ENCODE data around the gene VPS45. TPM values are rescaled to one million over a fixed set of nuclear protein-coding genes. Genes with fewer than 3 reads are reported as not detected.
A peak's percentile ranks its signal among the peaks of the same experiment; 100 is the strongest.
"Not testable (repeated sequence)": the region's sequence is repeated elsewhere in the genome, so short reads cannot be mapped to it uniquely, and the experiment has no call there.

Gene VPS45
- total RNA-seq, 2 experiments from 2014 or later = 34.1 to 38.1 TPM

GRCh38 chr1:150171801-150172200 is 104.2 kb downstream of the VPS45 start:
- Mint-ChIP-seq H3K4me3 (no peak overlapping the region), H3K4me1 (no peaks in the 10 kb centered on the region), H3K36me3 (ENCODE audit: low read depth) (no peaks in the 10 kb centered on the region), H3K9me3 (no peaks in the 10 kb centered on the region), H3K27me3 (peaks cover 8% of the 10 kb centered on the region), H3K27ac (no peak overlapping the region)
- ChIA-PET CTCF (interaction anchor here (0.6 to 2.2 kb wide), 6 partner anchors 8 to 941 kb away, joined by 3 to 9 read pairs (median 3); partner anchors contain the start of gene VPS45), POLR2A (interaction anchor here (0.6 kb wide), 1 partner anchor 286 kb away, joined by 3 read pairs; a partner anchor contains a TSS)
- no peak for DNase-seq

GRCh38 chr1:150173141-150173585 is 105.6 kb downstream of the VPS45 start:
- POLR2A ChIA-PET = no interaction called here
- Mint-ChIP-seq H3K9me3 (no peaks in the 10 kb centered on the region), H3K27ac (no peak overlapping the region), H3K4me3 (no peak overlapping the region), H3K27me3 (peaks cover 5% of the 10 kb centered on the region), H3K4me1 (no peaks in the 10 kb centered on the region), H3K36me3 (ENCODE audit: low read depth) (no peaks in the 10 kb centered on the region)
- CTCF ChIA-PET = no interaction called here
- no peak for DNase-seq

- H3K27ac Mint-ChIP-seq = no peak overlapping the region
- DNase-seq = no peak
- ChIA-PET CTCF (interaction anchor here (0.6 to 1.2 kb wide), 3 partner anchors 11 to 272 kb away, joined by 3 to 6 read pairs (median 5); no protein-coding TSS in a partner anchor), POLR2A (no interaction called here)
- H3K9me3 Mint-ChIP-seq = no peaks in the 10 kb centered on the region
- peaks cover under 1% of the 10 kb centered on the region for H3K4me1 Mint-ChIP-seq
- no peaks in the 10 kb centered on the region for H3K36me3 Mint-ChIP-seq (ENCODE audit: low read depth)
- H3K4me3 Mint-ChIP-seq = no peak overlapping the region
- no peaks in the 10 kb centered on the region for H3K27me3 Mint-ChIP-seq
Observed at GRCh38 chr1:150176593-150176992, 109.0 kb downstream of the VPS45 start.

- Mint-ChIP-seq H3K4me1 (peaks cover 3% of the 10 kb centered on the region), H3K27me3 (no peaks in the 10 kb centered on the region), H3K27ac (no peak overlapping the region), H3K9me3 (no peaks in the 10 kb centered on the region), H3K36me3 (ENCODE audit: low read depth) (no peaks in the 10 kb centered on the region), H3K4me3 (no peak overlapping the region)
- ChIA-PET CTCF (interaction anchor here (0.6 to 1.3 kb wide), 4 partner anchors 11 to 238 kb away, joined by 3 to 5 read pairs (median 4); no protein-coding TSS in a partner anchor), POLR2A (no interaction called here)
- DNase-seq = no peak
Observed at GRCh38 chr1:150178548-150178947, 111.0 kb downstream of the VPS45 start.

- Mint-ChIP-seq H3K27ac (no peak overlapping the region), H3K4me1 (peaks cover 3% of the 10 kb centered on the region), H3K4me3 (no peak overlapping the region), H3K27me3 (no peaks in the 10 kb centered on the region), H3K36me3 (ENCODE audit: low read depth) (no peaks in the 10 kb centered on the region), H3K9me3 (no peaks in the 10 kb centered on the region)
- no peak for DNase-seq
- CTCF ChIA-PET = no interaction called here
- POLR2A ChIA-PET = interaction anchor here (0.6 kb wide), 1 partner anchor 72 kb away, joined by 3 read pairs; no protein-coding TSS in a partner anchor
Observed at GRCh38 chr1:150179867-150180266, 112.3 kb downstream of the VPS45 start.

GRCh38 chr1:150180474-150180873 is 112.9 kb downstream of the VPS45 start:
- H3K36me3 Mint-ChIP-seq (ENCODE audit: low read depth) = no peaks in the 10 kb centered on the region
- DNase-seq = no peak
- H3K27me3 Mint-ChIP-seq = no peaks in the 10 kb centered on the region
- no peak overlapping the region for H3K27ac Mint-ChIP-seq
- H3K9me3 Mint-ChIP-seq = no peaks in the 10 kb centered on the region
- POLR2A ChIA-PET = interaction anchor here (0.6 kb wide), 1 partner anchor 73 kb away, joined by 3 read pairs; no protein-coding TSS in a partner anchor
- H3K4me1 Mint-ChIP-seq = peaks cover 3% of the 10 kb centered on the region
- H3K4me3 Mint-ChIP-seq = no peak overlapping the region
- CTCF ChIA-PET = no interaction called here

- Mint-ChIP-seq H3K4me3 (no peak overlapping the region), H3K4me1 (peaks cover 9% of the 10 kb centered on the region)
Observed at GRCh38 chr1:150182247-150182646, 114.7 kb downstream of the VPS45 start.

GRCh38 chr1:150183061-150183460 is 115.5 kb downstream of the VPS45 start:
- Mint-ChIP-seq H3K27ac (no peak overlapping the region), H3K9me3 (no peaks in the 10 kb centered on the region), H3K4me3 (no peak overlapping the region), H3K36me3 (ENCODE audit: low read depth) (no peaks in the 10 kb centered on the region), H3K4me1 (peaks cover 16% of the 10 kb centered on the region), H3K27me3 (no peaks in the 10 kb centered on the region)
- no peak for DNase-seq
- ChIA-PET POLR2A (no interaction called here), CTCF (no interaction called here)

More at GRCh38 chr1:150182247-150182646, 114.7 kb downstream of the VPS45 start:
- ChIA-PET CTCF (interaction anchor here (0.5 to 0.7 kb wide), 3 partner anchors 20 to 1273 kb away, joined by 3 to 4 read pairs (median 3); no protein-coding TSS in a partner anchor), POLR2A (no interaction called here)
- Mint-ChIP-seq H3K9me3 (no peaks in the 10 kb centered on the region), H3K36me3 (ENCODE audit: low read depth) (no peaks in the 10 kb centered on the region), H3K27me3 (no peaks in the 10 kb centered on the region), H3K27ac (no peak overlapping the region)
- no peak for DNase-seq

GRCh38 chr1:150185481-150185880 is 117.9 kb downstream of the VPS45 start:
- H3K4me3 Mint-ChIP-seq = no peak overlapping the region
- no peak overlapping the region for H3K27ac Mint-ChIP-seq
- no peaks in the 10 kb centered on the region for H3K36me3 Mint-ChIP-seq (ENCODE audit: low read depth)
- no peak for DNase-seq
- no peaks in the 10 kb centered on the region for H3K9me3 Mint-ChIP-seq
- H3K4me1 Mint-ChIP-seq = peaks cover 16% of the 10 kb centered on the region
- no peaks in the 10 kb centered on the region for H3K27me3 Mint-ChIP-seq
- POLR2A ChIA-PET = no interaction called here
- CTCF ChIA-PET = interaction anchor here (2.1 to 2.7 kb wide), 2 partner anchors 17 to 112 kb away, joined by 11 to 23 read pairs; no protein-coding TSS in a partner anchor

GRCh38 chr1:150186438-150186788 is 118.8 kb downstream of the VPS45 start:
- not testable (repeated sequence) for H3K4me3 Mint-ChIP-seq; H3K27ac Mint-ChIP-seq; H3K27me3 Mint-ChIP-seq; H3K36me3 Mint-ChIP-seq (ENCODE audit: low read depth); DNase-seq; H3K9me3 Mint-ChIP-seq
- H3K4me1 Mint-ChIP-seq = peaks cover 16% of the 10 kb centered on the region
- ChIA-PET POLR2A (interaction anchor here (0.6 to 1.9 kb wide), 2 partner anchors 24 to 299 kb away, joined by 5 to 14 read pairs; a partner anchor contains a TSS), CTCF (interaction anchor here (0.7 to 2.7 kb wide), 12 partner anchors 9 to 298 kb away, joined by 3 to 23 read pairs (median 6); partner anchors contain the start of gene OTUD7B)

GRCh38 chr1:150186789-150187559 is 119.4 kb downstream of the VPS45 start:
- POLR2A ChIA-PET = interaction anchor here (0.6 to 1.9 kb wide), 2 partner anchors 25 to 299 kb away, joined by 5 to 14 read pairs; a partner anchor contains a TSS
- Mint-ChIP-seq H3K9me3 (no peaks in the 10 kb centered on the region), H3K4me1 (peaks cover 13% of the 10 kb centered on the region), H3K36me3 (ENCODE audit: low read depth) (no peaks in the 10 kb centered on the region), H3K27ac (peak overlapping the region; percentile 37), H3K27me3 (no peaks in the 10 kb centered on the region), H3K4me3 (no peak overlapping the region)
- DNase-seq = peak; percentile 23
- CTCF ChIA-PET = interaction anchor here (0.6 to 2.7 kb wide), 27 partner anchors 9 to 1347 kb away, joined by 3 to 23 read pairs (median 4); partner anchors contain the start of genes OTUD7B and VPS45

GRCh38 chr1:150187560-150187931 is 120.0 kb downstream of the VPS45 start:
- no peaks in the 10 kb centered on the region for H3K9me3 Mint-ChIP-seq
- no peaks in the 10 kb centered on the region for H3K27me3 Mint-ChIP-seq
- DNase-seq = no peak
- H3K4me3 Mint-ChIP-seq = no peak overlapping the region
- no peaks in the 10 kb centered on the region for H3K36me3 Mint-ChIP-seq (ENCODE audit: low read depth)
- H3K4me1 Mint-ChIP-seq = peaks cover 13% of the 10 kb centered on the region
- CTCF ChIA-PET = interaction anchor here (0.6 to 2.7 kb wide), 22 partner anchors 8 to 1346 kb away, joined by 3 to 23 read pairs (median 5); partner anchors contain the start of genes OTUD7B and VPS45
- peak overlapping the region; percentile 37 for H3K27ac Mint-ChIP-seq
- POLR2A ChIA-PET = interaction anchor here (1.9 kb wide), 1 partner anchor 300 kb away, joined by 14 read pairs; a partner anchor contains a TSS

GRCh38 chr1:150192012-150192411 is 124.4 kb downstream of the VPS45 start:
- H3K4me1 Mint-ChIP-seq = peaks cover 9% of the 10 kb centered on the region
- ChIA-PET CTCF (interaction anchor here (0.6 to 1.3 kb wide), 2 partner anchors 28 to 141 kb away, joined by 4 read pairs; no protein-coding TSS in a partner anchor), POLR2A (interaction anchor here (0.5 kb wide), 1 partner anchor 1205 kb away, joined by 3 read pairs; no protein-coding TSS in a partner anchor)
- no peak overlapping the region for H3K27ac Mint-ChIP-seq
- H3K9me3 Mint-ChIP-seq = no peaks in the 10 kb centered on the region
- peaks cover 3% of the 10 kb centered on the region for H3K27me3 Mint-ChIP-seq
- DNase-seq = no peak
- H3K36me3 Mint-ChIP-seq (ENCODE audit: low read depth) = no peaks in the 10 kb centered on the region
- no peak overlapping the region for H3K4me3 Mint-ChIP-seq

Data from activated CD4-positive, alpha-beta T cell treated with anti-CD3 and anti-CD28 coated beads, Interleukin-2, amount 10 ng/mL, durations not matched to agents 7 days and 5 days (primary cell).